H1 (cell line): Measurements from ENCODE around the gene TNIP1. TPM values are rescaled to one million over a fixed set of nuclear protein-coding genes. Genes with fewer than 3 reads are reported as not detected.
A peak's percentile ranks its signal among the peaks of the same experiment; 100 is the strongest.

Experiments
- CTCF ChIP-seq, 3 experiments: IDR thresholded peaks; 1 replicate in 2 of 3; 2 replicates in 1 of 3; pipeline versions ENCODE4 v1.5.1 to v1.6.1; 2011; ENCODE audit warnings: low read length in 3 of 3, mild to moderate bottlenecking in 3 of 3, inconsistent platforms in 2 of 3, low read depth in 1 of 3, moderate library complexity in 1 of 3; ENCODE audit not compliant: insufficient read depth in 1 of 3; ENCODE audit errors: control extremely low read depth in 1 of 3
- GABPA ChIP-seq: IDR thresholded peaks from 2 replicates; pipeline ENCODE4 v1.6.1; 2011; ENCODE audit warnings: mild to moderate bottlenecking, low read length, moderate library complexity, borderline replicate concordance; ENCODE audit not compliant: insufficient read depth
- SIRT6 ChIP-seq: IDR thresholded peaks from one replicate; pipeline ENCODE4 v1.7.1; 2012; ENCODE audit warnings: low read length, inconsistent platforms
- SP4 ChIP-seq: IDR thresholded peaks from 2 replicates; pipeline ENCODE4 v1.6.1; 2012; ENCODE audit warnings: low read length, inconsistent platforms
- polyA plus RNA-seq, 7 experiments: library from polyadenylated mRNA; depleted of rRNA in 3 of 7; stranded (reverse) in 5 of 7; unstranded in 2 of 7; fragments of >200 nt in 5 of 7; fragments of 200-250 nt in 2 of 7; gene quantifications; 1 replicate in 5 of 7; 2 replicates in 1 of 7; 4 replicates in 1 of 7; pipeline versions ENCODE4 v1.2.1 to v1.2.3, GENCODE V29; 2011 to 2013; ENCODE audit warnings: missing spikeins in 2 of 7, mixed read lengths in 2 of 7
- total RNA-seq: library from RNA; stranded (reverse); fragmentation: NEBNext Ultra II Directional; extraction: Animal tissue kit (Norgen Biotek cat#: 25700); gene quantifications from 2 replicates; pipeline ENCODE4 v1.2.1, GENCODE V29; 2021

Gene TNIP1
- total and polyA plus RNA-seq, 2 of the 8 experiments (the other 6 are each of a cell fraction or from before 2014, with no cell fraction given) = 14.2 to 31.9 TPM

GRCh38 chr5:151082282-151082902 lies 1.6 kb upstream of the TNIP1 start (continued):
- TF ChIP-seq CTCF (IDR thresholded peaks at IDR 0.05; ENCODE audit: control extremely low read depth in 1 of 3, insufficient read depth in 1 of 3, low read depth in 1 of 3, low read length in 3 of 3) (peak; percentile 33 to 63 (median 41)), SIRT6 (no peak), SP4 (no peak), GABPA (no peak)
